Mucosa of descending colon (tissue), 3 donors: ENCODE data around the gene INKA1. TPM values are rescaled to one million over a fixed set of nuclear protein-coding genes. Genes with fewer than 3 reads are reported as not detected.

ENCODE experiments used
- ATAC-seq: fragments of 200-7000 bp; cut with Tn5 transposase; one replicate; pipeline ENCODE4 v1.9.1; 2020; ENCODE audit warnings: mild to moderate bottlenecking, moderate library complexity
- DNase-seq, 3 donors: peaks; one replicate each; pipeline ENCODE4 v3.0.0-alpha.2; 2020
- H3K36me3 ChIP-seq: fragments of 200-600 bp; one replicate; pipeline ENCODE4 v1.8.0; 2021; ENCODE audit warnings: low read depth, mild to moderate bottlenecking
- H3K4me1 ChIP-seq: fragments of 200-600 bp; one replicate; pipeline ENCODE4 v1.8.0; 2021; ENCODE audit warnings: low read depth, mild to moderate bottlenecking
- H3K4me3 ChIP-seq: fragments of 200-600 bp; one replicate; pipeline ENCODE4 v1.8.0; 2021; ENCODE audit warnings: mild to moderate bottlenecking
- H3K9me3 ChIP-seq: fragments of 200-600 bp; one replicate; pipeline ENCODE4 v1.8.0; 2021; ENCODE audit warnings: mild to moderate bottlenecking
- CTCF ChIP-seq: fragments of 200-600 bp; IDR thresholded peaks from one replicate; pipeline ENCODE4 v1.8.0; 2022; ENCODE audit warnings: antibody characterized with exemption, mild to moderate bottlenecking
- intact Hi-C, 2 donors: fragments of 100-400 bp; cut with DNase I in 1 of 2; cut with micrococcal nuclease in 1 of 2; formaldehyde crosslinking; loops; one replicate each; pipeline versions ENCODE4 v1.11.0 to v1.11.1; 2022; cut with DNase I, micrococcal nuclease
- total RNA-seq, 3 donors: library from RNA; stranded (reverse); fragmentation: NEBNext Ultra II Directional in 2 of 3; extraction: Animal tissue kit (Norgen Biotek cat#: 25700) in 2 of 3; gene quantifications; one replicate each; pipeline versions ENCODE4 v1.2.1 to v1.2.4, GENCODE V29; 2021 to 2023
- donor health status: DM: no; HTN: no; CAD: no; lungs with moderate emphysema.
- donor health status: DM: no; HTN: no; CAD: no.
- donor health status: DM: no; HTN: yes; CAD: no.

The INKA1 gene
- total RNA-seq, 3 donors from 2014 or later = 0.58 to 2.8 (median 1.6) TPM

- no peak for TF ChIP-seq CTCF
- intact Hi-C loops = loop anchor here (5.0 kb wide), 2 partner anchors 33 to 38 kb away; no protein-coding TSS in a partner anchor
- peak in 1 of 3 donors; percentile 64 for DNase-seq
- no peaks in the 10 kb centered on the region for H3K36me3 ChIP-seq
- no peak for ATAC-seq
- no peaks in the 10 kb centered on the region for H3K9me3 ChIP-seq
- peaks cover 16% of the 10 kb centered on the region for H3K4me1 ChIP-seq
- no peak overlapping the region for H3K4me3 ChIP-seq
These were observed 1.3 kb downstream of the INKA1 start for GRCh38 chr3:49804141-49805041.

GRCh38 chr3:49805367-49805782 lies 2.3 kb downstream of the INKA1 start:
- TF ChIP-seq CTCF = no peak
- no peak overlapping the region for H3K4me3 ChIP-seq
- ATAC-seq (no peak), DNase-seq (peak in 2 of 3 donors; percentile 42 to 76)
- no peaks in the 10 kb centered on the region for H3K9me3 ChIP-seq
- peaks cover 16% of the 10 kb centered on the region for H3K4me1 ChIP-seq
- no peaks in the 10 kb centered on the region for H3K36me3 ChIP-seq
- intact Hi-C loops = no loop called here

- intact Hi-C loops = no loop called here
- ATAC-seq = no peak
- H3K36me3 ChIP-seq = no peaks in the 10 kb centered on the region
- no peaks in the 10 kb centered on the region for H3K9me3 ChIP-seq
- peak in 1 of 3 donors; percentile 70 for DNase-seq
- H3K4me1 ChIP-seq = peaks cover 16% of the 10 kb centered on the region
- no peak for TF ChIP-seq CTCF
- H3K4me3 ChIP-seq = no peak overlapping the region
These were observed 3.0 kb downstream of the INKA1 start for GRCh38 chr3:49805897-49806701.

- Histone ChIP-seq H3K4me3 (no peak overlapping the region), H3K36me3 (no peaks in the 10 kb centered on the region), H3K4me1 (peaks cover 16% of the 10 kb centered on the region), H3K9me3 (no peaks in the 10 kb centered on the region)
- DNase-seq (no peak), ATAC-seq (no peak)
- TF ChIP-seq CTCF = no peak
- intact Hi-C loops = no loop called here
These were observed 3.8 kb downstream of the INKA1 start for GRCh38 chr3:49806850-49807249.

- ATAC-seq (no peak), DNase-seq (no peak)
- no peak for TF ChIP-seq CTCF
- no peaks in the 10 kb centered on the region for H3K9me3 ChIP-seq
- H3K36me3 ChIP-seq = no peaks in the 10 kb centered on the region
- H3K4me1 ChIP-seq = peaks cover 20% of the 10 kb centered on the region
- intact Hi-C loops = no loop called here
- no peak overlapping the region for H3K4me3 ChIP-seq
These were observed 4.5 kb downstream of the INKA1 start for GRCh38 chr3:49807431-49808114.
